Skeletal muscle tissue (tissue), 4 donors: Measurements from ENCODE around the gene CCDC9B. TPM values are rescaled to one million over a fixed set of nuclear protein-coding genes. Genes with fewer than 3 reads are reported as not detected.

Experiments used
- H3K27ac ChIP-seq: one replicate; pipeline ENCODE4 v1.7.0; 2013; ENCODE audit warnings: mild to moderate bottlenecking, low read depth, low read length, inconsistent platforms
- H3K27me3 ChIP-seq, 3 donors: one replicate each; pipeline ENCODE4 v1.7.0; 2013; ENCODE audit warnings: low read length in 3 of 3; ENCODE audit not compliant: control insufficient read depth in 3 of 3, insufficient read depth in 3 of 3
- H3K36me3 ChIP-seq, 3 donors: one replicate each; pipeline ENCODE4 v1.7.0; 2013; ENCODE audit warnings: low read length in 3 of 3; ENCODE audit not compliant: control insufficient read depth in 3 of 3, insufficient read depth in 3 of 3
- H3K4me1 ChIP-seq, 3 donors: one replicate each; pipeline ENCODE4 v1.7.0; 2013; ENCODE audit warnings: low read length in 3 of 3, mild to moderate bottlenecking in 3 of 3; ENCODE audit not compliant: control insufficient read depth in 3 of 3, insufficient read depth in 3 of 3
- H3K4me3 ChIP-seq, 3 donors: one replicate each; pipeline ENCODE4 v1.7.0; 2013; ENCODE audit warnings: low read length in 3 of 3
- H3K9ac ChIP-seq, 3 donors: one replicate each; pipeline ENCODE4 v1.7.0; 2013; ENCODE audit warnings: low read length in 3 of 3, mild to moderate bottlenecking in 3 of 3, moderate library complexity in 2 of 3, low read depth in 1 of 3
- H3K9me3 ChIP-seq, 3 donors: one replicate each; pipeline ENCODE4 v1.7.0; 2013; ENCODE audit warnings: low read length in 3 of 3; ENCODE audit not compliant: control insufficient read depth in 3 of 3
- total RNA-seq: library from RNA; depleted of rRNA; stranded (reverse); fragments of >200 nt; gene quantifications from one replicate; pipeline ENCODE4 v1.2.3, GENCODE V29; 2014
- donor health status: Osteomylitis.

Gene CCDC9B
- total RNA-seq, 1 donor from 2014 or later = 2.1 TPM

GRCh38 chr15:40302288-40302886 is 38.4 kb downstream of the CCDC9B start:
- H3K9ac ChIP-seq = no peak overlapping the region
- H3K27ac ChIP-seq = no peak overlapping the region
- H3K27me3 ChIP-seq = peaks cover 0 to 6% (median 0%) of the 10 kb centered on the region in 3 donors
- H3K36me3 ChIP-seq = peaks cover 0 to 4% (median 0%) of the 10 kb centered on the region in 3 donors
- peaks cover 0 to 5% (median 0%) of the 10 kb centered on the region in 3 donors for H3K9me3 ChIP-seq
- no peak overlapping the region for H3K4me3 ChIP-seq
- peaks cover 0 to under 1% (median 0%) of the 10 kb centered on the region in 3 donors for H3K4me1 ChIP-seq

- Histone ChIP-seq H3K4me1 (no peaks in the 10 kb centered on the region), H3K4me3 (no peak overlapping the region), H3K9ac (no peak overlapping the region), H3K27ac (no peak overlapping the region), H3K9me3 (peaks cover 0 to 5% (median 0%) of the 10 kb centered on the region in 3 donors), H3K27me3 (peaks cover 0 to 6% (median 0%) of the 10 kb centered on the region in 3 donors), H3K36me3 (peaks cover 0 to 4% (median 0%) of the 10 kb centered on the region in 3 donors)
Measured at GRCh38 chr15:40301467-40302179, 39.1 kb downstream of the CCDC9B start.

- H3K9ac ChIP-seq = no peak overlapping the region
- H3K9me3 ChIP-seq = peaks cover 0 to 5% (median 0%) of the 10 kb centered on the region in 3 donors
- H3K36me3 ChIP-seq = peaks cover 0 to 4% (median 0%) of the 10 kb centered on the region in 3 donors
- H3K27me3 ChIP-seq = peaks cover 0 to 6% (median 1%) of the 10 kb centered on the region in 3 donors
- H3K4me1 ChIP-seq = peaks cover 0 to 4% (median 1%) of the 10 kb centered on the region in 3 donors
- no peak overlapping the region for H3K27ac ChIP-seq
- no peak overlapping the region for H3K4me3 ChIP-seq
Measured at GRCh38 chr15:40300771-40301170, 40.0 kb downstream of the CCDC9B start.

DNA sequence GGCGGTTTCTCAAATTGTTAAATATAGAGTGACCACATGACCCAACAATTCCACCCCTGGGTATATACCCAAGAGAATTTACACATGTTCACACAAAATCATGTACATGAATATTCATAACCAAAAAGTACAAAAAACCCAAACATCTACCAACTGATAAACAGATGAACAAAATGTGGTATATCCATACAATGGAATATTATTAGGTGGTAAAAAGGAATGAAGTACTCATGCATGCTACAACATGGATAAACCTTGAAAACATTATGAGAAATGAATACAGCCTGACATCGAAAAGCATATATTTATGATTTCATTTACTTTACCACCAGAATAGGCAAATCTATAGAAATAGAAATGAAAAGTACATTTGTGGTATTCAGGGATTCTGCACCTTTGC is 40.4 kb downstream of the CCDC9B start:
- H3K27me3 ChIP-seq = peaks cover 0 to 6% (median 5%) of the 10 kb centered on the region in 3 donors
- H3K4me1 ChIP-seq = peaks cover 3 to 8% (median 5%) of the 10 kb centered on the region in 3 donors
- H3K9ac ChIP-seq = no peak overlapping the region
- no peak overlapping the region for H3K27ac ChIP-seq
- H3K36me3 ChIP-seq = peaks cover 0 to 4% (median 0%) of the 10 kb centered on the region in 3 donors
- no peak overlapping the region for H3K4me3 ChIP-seq
- peaks cover 0 to 5% (median 0%) of the 10 kb centered on the region in 3 donors for H3K9me3 ChIP-seq

DNA sequence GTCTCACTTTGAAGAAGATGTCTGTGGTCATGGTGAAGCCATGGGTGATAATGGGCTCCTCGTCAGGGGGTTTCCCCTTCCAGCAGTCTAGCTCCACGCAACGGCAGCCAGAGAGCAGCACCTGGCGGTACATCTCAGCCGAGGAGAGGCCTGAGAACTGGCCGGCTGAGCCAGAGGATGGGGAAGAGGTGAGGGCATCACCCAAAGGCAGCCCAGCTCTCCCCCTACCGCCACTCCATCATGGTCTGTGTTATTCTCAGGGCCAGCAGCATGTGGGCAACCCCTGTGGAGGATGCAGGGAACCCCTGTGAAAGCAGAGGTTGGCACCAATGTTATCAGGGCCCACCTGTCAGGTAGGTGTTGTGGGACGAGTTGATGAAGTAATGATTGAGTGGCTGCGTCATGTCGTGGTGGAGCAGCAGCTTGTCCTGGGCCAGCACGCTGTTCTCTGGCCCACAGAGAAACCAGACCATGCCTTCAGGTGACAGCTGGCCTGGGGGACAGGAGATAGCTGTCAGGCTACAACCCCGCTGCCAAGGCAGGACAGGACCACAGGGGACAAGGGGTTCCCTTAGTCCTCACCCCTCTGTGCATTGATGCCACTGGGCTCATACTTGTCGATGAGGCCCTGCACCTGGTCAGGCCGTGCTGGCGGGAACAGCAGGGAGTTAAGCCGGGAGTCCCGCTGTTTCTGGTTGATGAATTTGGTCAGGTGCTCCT is 42.4 kb downstream of the CCDC9B start:
- Histone ChIP-seq H3K36me3 (peaks cover 0 to 4% (median 0%) of the 10 kb centered on the region in 3 donors), H3K4me3 (no peak overlapping the region), H3K9ac (no peak overlapping the region), H3K27ac (no peak overlapping the region), H3K4me1 (peaks cover 3 to 10% (median 5%) of the 10 kb centered on the region in 3 donors), H3K27me3 (peaks cover 0 to 7% (median 5%) of the 10 kb centered on the region in 3 donors), H3K9me3 (peaks cover 0 to 5% (median 0%) of the 10 kb centered on the region in 3 donors)

GRCh38 chr15:40297356-40297755 is 43.4 kb downstream of the CCDC9B start:
- Histone ChIP-seq H3K4me1 (peaks cover 3 to 10% (median 5%) of the 10 kb centered on the region in 3 donors), H3K36me3 (peaks cover 0 to 4% (median 0%) of the 10 kb centered on the region in 3 donors), H3K4me3 (no peak overlapping the region), H3K9ac (no peak overlapping the region), H3K27me3 (peaks cover under 1 to 7% (median 5%) of the 10 kb centered on the region in 3 donors), H3K27ac (no peak overlapping the region), H3K9me3 (peaks cover 0 to 5% (median 0%) of the 10 kb centered on the region in 3 donors)

GRCh38 chr15:40296561-40297230 is 44.0 kb downstream of the CCDC9B start:
- no peak overlapping the region for H3K27ac ChIP-seq
- H3K36me3 ChIP-seq = peaks cover 0 to 4% (median 0%) of the 10 kb centered on the region in 3 donors
- no peak overlapping the region for H3K4me3 ChIP-seq
- no peak overlapping the region for H3K9ac ChIP-seq
- peaks cover 3 to 10% (median 5%) of the 10 kb centered on the region in 3 donors for H3K4me1 ChIP-seq
- H3K27me3 ChIP-seq = peaks cover 7 to 11% (median 11%) of the 10 kb centered on the region in 3 donors
- peaks cover 0 to 5% (median 0%) of the 10 kb centered on the region in 3 donors for H3K9me3 ChIP-seq

GRCh38 chr15:40295877-40296560 is 44.7 kb downstream of the CCDC9B start:
- Histone ChIP-seq H3K4me1 (peaks cover 6 to 10% (median 7%) of the 10 kb centered on the region in 3 donors), H3K9me3 (peaks cover 0 to 5% (median 0%) of the 10 kb centered on the region in 3 donors), H3K36me3 (peaks cover 0 to 4% (median 0%) of the 10 kb centered on the region in 3 donors), H3K27ac (no peak overlapping the region), H3K9ac (peak overlapping the region in 1 of 3 donors; percentile 25), H3K27me3 (peaks cover 9 to 12% (median 11%) of the 10 kb centered on the region in 3 donors), H3K4me3 (no peak overlapping the region)

- Histone ChIP-seq H3K36me3 (peaks cover 0 to 4% (median 0%) of the 10 kb centered on the region in 3 donors), H3K9ac (peak overlapping the region in 1 of 3 donors; percentile 25), H3K27ac (no peak overlapping the region), H3K27me3 (peaks cover 11 to 15% (median 12%) of the 10 kb centered on the region in 3 donors), H3K9me3 (peaks cover 0 to 5% (median 0%) of the 10 kb centered on the region in 3 donors), H3K4me1 (peaks cover 7 to 13% (median 9%) of the 10 kb centered on the region in 3 donors), H3K4me3 (no peak overlapping the region)
Measured at GRCh38 chr15:40295297-40295696, 45.4 kb downstream of the CCDC9B start.
